ENCODE measurements around the gene BET1. TPM values are rescaled to one million over a fixed set of nuclear protein-coding genes. Genes with fewer than 3 reads are reported as not detected.

BET1 gene
- total RNA-seq, 4 donors from 2014 or later = 9.0 to 17.7 (median 15.7) TPM

DNA sequence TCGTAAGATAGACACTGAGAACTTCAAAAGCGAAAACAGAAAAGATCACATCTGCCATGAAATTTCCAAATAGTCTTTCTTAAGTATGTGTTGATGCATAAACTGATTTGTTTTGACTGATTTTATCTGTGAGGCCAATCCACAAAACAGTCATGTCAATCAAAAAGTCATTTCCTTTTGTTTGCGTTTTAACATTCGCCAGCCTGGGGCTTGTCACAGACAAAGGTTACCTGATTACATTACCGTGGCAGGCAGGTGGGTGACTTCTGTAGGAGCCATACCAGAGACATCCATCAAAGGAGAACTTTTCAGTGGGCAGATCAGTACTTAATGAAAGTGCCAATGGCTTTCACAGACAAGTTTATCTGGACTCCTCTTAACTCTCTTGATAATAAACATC, 45.5 kb upstream of the BET1 start:
- Histone ChIP-seq H3K27me3 (peaks cover 0 to 3% (median 0%) of the 10 kb centered on the region in 4 donors), H3K9me3 (no peaks in the 10 kb centered on the region), H3K4me1 (no peaks in the 10 kb centered on the region), H3K4me3 (no peak overlapping the region), H3K36me3 (no peaks in the 10 kb centered on the region), H3K27ac (no peak overlapping the region)
- intact Hi-C loops (cut with DNase I) = no loop called here
- TF ChIP-seq, protein P1, sequence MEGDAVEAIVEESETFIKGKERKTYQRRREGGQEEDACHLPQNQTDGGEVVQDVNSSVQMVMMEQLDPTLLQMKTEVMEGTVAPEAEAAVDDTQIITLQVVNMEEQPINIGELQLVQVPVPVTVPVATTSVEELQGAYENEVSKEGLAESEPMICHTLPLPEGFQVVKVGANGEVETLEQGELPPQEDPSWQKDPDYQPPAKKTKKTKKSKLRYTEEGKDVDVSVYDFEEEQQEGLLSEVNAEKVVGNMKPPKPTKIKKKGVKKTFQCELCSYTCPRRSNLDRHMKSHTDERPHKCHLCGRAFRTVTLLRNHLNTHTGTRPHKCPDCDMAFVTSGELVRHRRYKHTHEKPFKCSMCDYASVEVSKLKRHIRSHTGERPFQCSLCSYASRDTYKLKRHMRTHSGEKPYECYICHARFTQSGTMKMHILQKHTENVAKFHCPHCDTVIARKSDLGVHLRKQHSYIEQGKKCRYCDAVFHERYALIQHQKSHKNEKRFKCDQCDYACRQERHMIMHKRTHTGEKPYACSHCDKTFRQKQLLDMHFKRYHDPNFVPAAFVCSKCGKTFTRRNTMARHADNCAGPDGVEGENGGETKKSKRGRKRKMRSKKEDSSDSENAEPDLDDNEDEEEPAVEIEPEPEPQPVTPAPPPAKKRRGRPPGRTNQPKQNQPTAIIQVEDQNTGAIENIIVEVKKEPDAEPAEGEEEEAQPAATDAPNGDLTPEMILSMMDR (IDR thresholded peaks at IDR 0.05) = no peak
- TF ChIP-seq POLR2A (IDR thresholded peaks at IDR 0.05) = no peak
- DNase-seq = no peak
- 34 to 35% methylated on average over 5 of the region's 5 CpGs for WGBS, 2 donors

DNA sequence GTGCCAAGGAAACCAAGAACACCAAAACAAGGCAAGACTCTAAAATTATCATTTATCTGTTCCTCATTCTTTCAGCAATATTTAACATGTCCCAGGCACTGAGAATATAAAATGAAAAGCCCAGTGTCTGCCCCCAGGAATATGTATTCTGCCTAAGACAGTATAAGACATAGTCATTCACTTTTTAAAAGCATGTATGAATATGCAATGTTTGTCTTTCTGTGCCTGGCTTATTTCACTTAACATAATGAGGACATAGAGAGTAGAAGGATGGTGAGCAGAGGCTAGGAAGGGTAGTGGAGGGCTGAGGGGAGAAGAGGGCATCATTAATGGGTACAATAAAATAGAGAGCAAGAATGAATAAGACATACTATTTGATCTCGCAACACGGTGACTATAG, 44.6 kb upstream of the BET1 start:
- Histone ChIP-seq H3K36me3 (no peaks in the 10 kb centered on the region), H3K4me3 (no peak overlapping the region), H3K9me3 (no peaks in the 10 kb centered on the region), H3K4me1 (no peaks in the 10 kb centered on the region), H3K27me3 (peaks cover 0 to 3% (median 0%) of the 10 kb centered on the region in 4 donors), H3K27ac (no peak overlapping the region)
- intact Hi-C loops (cut with DNase I) = no loop called here
- TF ChIP-seq, protein P1 (IDR thresholded peaks at IDR 0.05) = no peak
- 81 to 94% methylated on average over 2 of the region's 2 CpGs for WGBS, 2 donors
- DNase-seq = no peak

DNA sequence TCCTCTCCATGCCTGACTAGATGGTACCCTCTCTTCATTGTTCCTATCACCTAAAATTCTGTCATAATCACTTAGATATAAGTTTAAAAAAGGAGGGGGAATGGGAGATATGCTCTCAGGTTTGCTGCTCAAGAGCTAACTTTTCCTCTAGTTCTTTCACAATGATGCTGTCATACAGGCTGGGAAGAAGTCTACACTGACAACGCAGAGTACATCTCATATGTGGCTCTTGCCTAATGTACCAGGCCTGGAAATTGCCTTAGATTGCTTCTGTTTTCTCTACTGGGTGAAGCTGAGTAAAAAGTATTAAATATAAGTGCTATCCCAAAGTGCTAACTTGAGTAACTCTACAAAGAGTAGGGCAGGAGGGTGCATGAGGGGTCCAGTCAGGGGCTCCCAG, 43.8 kb upstream of the BET1 start:
- no peaks in the 10 kb centered on the region for H3K36me3 ChIP-seq
- no peaks in the 10 kb centered on the region for H3K9me3 ChIP-seq
- TF ChIP-seq POLR2A (IDR thresholded peaks at IDR 0.05) = no peak
- intact Hi-C loops (cut with DNase I) = no loop called here
- WGBS, 2 donors = 67 to 73% methylated on average over 1 of the region's 1 CpG
- DNase-seq = no peak
- peaks cover 0 to 3% (median 0%) of the 10 kb centered on the region in 4 donors for H3K27me3 ChIP-seq
- H3K27ac ChIP-seq = no peak overlapping the region
- H3K4me1 ChIP-seq = no peaks in the 10 kb centered on the region
- H3K4me3 ChIP-seq = no peak overlapping the region

DNA sequence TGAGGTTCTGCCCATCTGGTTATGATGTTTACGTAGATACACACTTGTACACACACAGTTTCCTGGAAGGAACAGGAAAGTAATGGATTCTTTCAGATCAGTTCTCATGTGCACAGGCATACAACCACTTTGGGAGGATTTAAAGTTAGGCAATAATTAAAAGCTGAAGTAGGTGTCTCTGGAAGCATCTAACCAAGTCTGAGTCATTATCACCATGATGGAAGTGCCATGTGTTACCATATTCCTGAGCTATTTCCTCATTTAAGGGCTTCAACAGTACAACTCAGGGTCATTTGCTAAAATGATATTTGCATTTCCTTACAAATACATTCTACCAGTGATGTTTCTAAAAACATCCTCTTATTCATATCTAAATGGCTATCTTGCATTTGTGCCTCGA, 41.4 kb upstream of the BET1 start:
- intact Hi-C loops (cut with DNase I) = no loop called here
- no peak for DNase-seq
- no peaks in the 10 kb centered on the region for H3K9me3 ChIP-seq
- 32 to 80% methylated on average over 2 of the region's 2 CpGs for WGBS, 2 donors
- no peak overlapping the region for H3K27ac ChIP-seq
- no peaks in the 10 kb centered on the region for H3K27me3 ChIP-seq
- H3K4me3 ChIP-seq = no peak overlapping the region
- no peaks in the 10 kb centered on the region for H3K36me3 ChIP-seq
- no peaks in the 10 kb centered on the region for H3K4me1 ChIP-seq
- TF ChIP-seq, protein P1 (IDR thresholded peaks at IDR 0.05) = no peak
- no peak for TF ChIP-seq POLR2A (IDR thresholded peaks at IDR 0.05)

DNA sequence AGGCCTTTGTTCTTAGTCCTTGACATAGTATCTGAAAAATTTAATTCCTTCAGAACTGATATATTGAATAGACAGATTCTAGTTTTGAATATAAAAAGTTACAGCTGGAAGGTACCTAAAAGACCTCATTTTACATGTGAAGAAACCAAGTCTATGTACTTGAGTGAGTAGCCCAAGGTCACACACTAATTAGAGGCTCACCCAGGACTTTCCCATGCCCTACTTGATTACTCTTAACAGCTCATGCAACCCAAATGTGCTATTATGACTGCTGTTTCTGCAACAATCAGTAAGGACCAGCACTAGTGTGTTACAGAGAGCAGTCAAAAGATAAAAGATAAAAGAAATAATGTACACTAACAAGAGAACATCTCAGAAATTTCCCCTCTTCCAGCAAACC, 40.7 kb upstream of the BET1 start:
- H3K4me1 ChIP-seq = no peaks in the 10 kb centered on the region
- no peak overlapping the region for H3K4me3 ChIP-seq
- TF ChIP-seq POLR2A (IDR thresholded peaks at IDR 0.05) = no peak
- TF ChIP-seq, protein P1 (IDR thresholded peaks at IDR 0.05) = no peak
- no peaks in the 10 kb centered on the region for H3K27me3 ChIP-seq
- H3K27ac ChIP-seq = no peak overlapping the region
- intact Hi-C loops (cut with DNase I) = no loop called here
- H3K36me3 ChIP-seq = no peaks in the 10 kb centered on the region
- DNase-seq = no peak
- no peaks in the 10 kb centered on the region for H3K9me3 ChIP-seq

DNA sequence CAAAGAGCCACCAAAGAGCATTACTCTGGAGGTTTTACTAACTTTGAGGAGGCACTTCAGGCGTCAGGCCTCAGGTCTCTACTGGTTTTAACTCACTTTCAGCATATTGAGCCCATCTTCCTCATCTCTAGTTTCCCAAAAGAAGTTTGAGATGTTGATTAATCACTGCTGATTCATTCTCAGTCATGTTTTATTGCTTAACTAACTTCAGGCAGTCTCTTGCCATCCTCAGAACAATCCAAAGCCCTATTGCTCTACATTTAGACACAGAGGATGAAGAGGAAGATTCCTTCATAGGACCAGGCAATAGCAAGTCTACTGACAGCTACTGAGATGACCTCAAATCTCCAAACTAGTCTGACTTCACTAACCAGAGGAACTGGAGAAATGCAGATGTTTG, 39.1 kb upstream of the BET1 start:
- no peaks in the 10 kb centered on the region for H3K4me1 ChIP-seq
- no peaks in the 10 kb centered on the region for H3K9me3 ChIP-seq
- DNase-seq = no peak
- H3K36me3 ChIP-seq = no peaks in the 10 kb centered on the region
- peaks cover 0 to 2% (median 0%) of the 10 kb centered on the region in 4 donors for H3K27me3 ChIP-seq
- H3K27ac ChIP-seq = no peak overlapping the region
- H3K4me3 ChIP-seq = no peak overlapping the region
- 26 to 56% methylated on average over 1 of the region's 1 CpG for WGBS, 2 donors
- no peak for TF ChIP-seq POLR2A (IDR thresholded peaks at IDR 0.05)
- TF ChIP-seq, protein P1 (IDR thresholded peaks at IDR 0.05) = no peak
- intact Hi-C loops (cut with DNase I) = no loop called here

Data from esophagus squamous epithelium (tissue), 5 donors.